Stimulated activated CD4-positive, alpha-beta T cell treated with anti-CD3 and anti-CD28 coated beads, Interleukin-12 subunit alpha, Interleukin-12 subunit beta, amount 100 ng/mL, for 24 hours (primary cell): ENCODE measurements around the gene KCNJ6.

ENCODE experiments used
- DNase-seq, 2 experiments: peaks; one replicate each; pipeline ENCODE4 v3.0.0-alpha.2; 2020; ENCODE audit warnings: low read depth in 2 of 2

Gene KCNJ6

GRCh38 chr21:37905291-37905690 lies 11.0 kb downstream of the KCNJ6 start:
- DNase-seq = no peak

GRCh38 chr21:37904856-37905255 lies 11.4 kb downstream of the KCNJ6 start:
- no peak for DNase-seq

DNA sequence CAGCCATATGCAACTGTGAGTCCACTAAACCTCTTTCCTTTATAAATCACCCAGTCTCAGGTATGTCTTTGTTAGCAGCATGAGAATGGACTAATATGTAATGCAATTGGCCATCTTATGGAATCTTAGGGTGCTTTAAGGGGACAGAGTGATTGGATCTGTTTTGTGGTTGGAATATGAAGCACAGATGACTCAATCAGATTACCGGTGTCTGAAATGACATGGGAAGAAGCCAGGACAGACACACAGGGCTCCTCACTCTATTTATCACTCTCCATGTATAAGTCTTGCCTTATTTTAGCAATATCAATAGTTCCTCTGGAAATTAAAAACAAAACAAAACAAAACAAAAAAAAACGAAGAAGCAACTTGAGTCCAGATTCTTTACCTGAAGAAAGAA lies 12.9 kb downstream of the KCNJ6 start:
- DNase-seq = no peak

DNA sequence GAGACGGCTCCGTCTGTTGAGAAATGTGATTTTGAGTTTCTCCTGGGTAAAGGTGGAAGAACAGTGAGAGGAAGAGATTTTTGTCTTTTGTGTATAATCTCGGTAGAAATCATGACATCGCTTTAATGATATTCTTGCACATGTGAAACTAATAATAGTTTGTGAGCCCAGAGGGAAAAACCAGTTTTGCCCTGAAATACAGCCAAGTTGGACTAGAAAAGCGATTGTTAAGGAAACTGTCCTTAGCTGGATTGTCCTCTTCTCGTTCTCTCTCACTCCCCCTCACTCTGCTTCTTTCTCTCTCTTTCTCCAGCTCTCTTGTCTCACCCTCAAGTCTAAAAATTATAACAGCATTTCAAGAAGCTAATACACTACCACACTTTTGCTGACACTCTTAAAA lies 17.1 kb downstream of the KCNJ6 start:
- DNase-seq = no peak

- no peak for DNase-seq
Measured at GRCh38 chr21:37896788-37897187, 19.5 kb downstream of the KCNJ6 start.

- no peak for DNase-seq
Measured at GRCh38 chr21:37891972-37892371, 24.3 kb downstream of the KCNJ6 start.

DNA sequence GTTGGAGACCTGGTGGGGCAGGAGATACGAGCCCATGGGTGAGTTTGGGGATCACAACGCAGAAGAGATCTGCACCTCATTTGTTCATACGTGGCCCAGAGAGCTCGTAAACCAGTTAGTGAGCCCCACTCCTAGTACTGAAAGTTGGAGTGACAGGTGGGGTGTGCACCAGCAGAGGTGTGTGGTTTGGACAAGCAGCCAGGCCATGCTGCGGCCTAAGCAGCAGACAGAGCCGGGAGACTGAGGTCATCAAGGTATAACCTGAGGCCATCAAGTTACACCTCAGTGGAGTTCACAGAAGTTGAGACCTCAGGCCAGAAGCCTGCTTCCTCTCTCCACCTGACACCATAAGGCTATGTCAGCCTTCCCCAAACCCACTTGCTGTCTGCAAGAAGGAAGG lies 27.6 kb downstream of the KCNJ6 start:
- DNase-seq = no peak

- no peak for DNase-seq
Measured at GRCh38 chr21:37886726-37887299, 29.4 kb downstream of the KCNJ6 start.

GRCh38 chr21:37886120-37886519 lies 30.1 kb downstream of the KCNJ6 start:
- no peak for DNase-seq

DNA sequence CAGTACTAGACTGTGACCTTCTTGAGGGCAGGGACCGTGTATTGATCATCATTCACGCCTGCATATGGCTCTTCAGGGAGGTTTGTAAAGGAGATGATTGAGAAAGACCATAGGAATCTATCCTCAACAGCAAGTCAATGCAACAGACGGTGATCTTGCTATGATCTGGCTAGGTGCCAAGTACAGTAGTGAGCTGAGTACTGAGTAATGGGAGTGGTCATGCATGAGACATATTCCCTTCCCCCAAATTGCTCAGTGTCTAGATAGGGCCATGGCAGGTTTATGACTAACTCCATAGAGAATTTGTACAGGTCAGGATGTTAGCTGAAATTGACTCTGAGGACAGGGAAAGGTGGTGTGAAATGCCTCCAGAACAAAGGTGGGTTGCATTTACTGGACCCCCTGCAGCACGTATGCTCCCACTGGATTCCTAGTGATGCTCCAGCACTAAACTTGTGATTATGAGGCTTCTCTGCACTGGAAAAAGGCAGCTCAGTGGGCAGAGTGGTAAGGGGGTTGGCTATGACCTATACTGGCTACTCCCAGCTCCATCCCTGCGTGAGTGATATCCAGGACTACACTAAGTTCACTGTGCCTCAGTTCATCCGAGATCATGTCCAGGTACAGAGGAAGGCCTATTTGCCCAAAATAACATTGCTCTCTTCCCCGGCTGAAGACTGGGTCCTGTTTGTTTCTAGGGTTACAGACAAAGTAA lies 37.2 kb downstream of the KCNJ6 start:
- no peak for DNase-seq

GRCh38 chr21:37877888-37878684 lies 38.2 kb downstream of the KCNJ6 start:
- no peak for DNase-seq

DNA sequence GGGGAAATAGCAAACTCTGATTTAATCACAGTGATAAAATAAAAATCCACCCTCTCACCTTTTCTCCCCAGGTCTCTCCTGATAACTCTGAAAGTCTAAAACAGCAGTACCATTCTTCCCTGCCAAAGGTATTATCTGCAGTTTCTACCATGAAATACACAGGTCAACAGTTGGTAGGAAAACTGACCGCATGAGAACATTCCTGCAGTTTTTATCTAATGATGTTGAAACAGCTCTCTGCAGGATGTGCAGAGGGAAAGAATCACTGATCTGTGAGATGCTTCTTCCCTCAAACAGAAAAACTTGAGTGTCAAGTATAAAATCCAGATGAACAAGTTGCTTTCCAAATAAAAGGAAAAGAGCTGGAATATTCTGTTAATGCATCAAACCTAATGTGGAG lies 39.1 kb downstream of the KCNJ6 start:
- DNase-seq = no peak

DNA sequence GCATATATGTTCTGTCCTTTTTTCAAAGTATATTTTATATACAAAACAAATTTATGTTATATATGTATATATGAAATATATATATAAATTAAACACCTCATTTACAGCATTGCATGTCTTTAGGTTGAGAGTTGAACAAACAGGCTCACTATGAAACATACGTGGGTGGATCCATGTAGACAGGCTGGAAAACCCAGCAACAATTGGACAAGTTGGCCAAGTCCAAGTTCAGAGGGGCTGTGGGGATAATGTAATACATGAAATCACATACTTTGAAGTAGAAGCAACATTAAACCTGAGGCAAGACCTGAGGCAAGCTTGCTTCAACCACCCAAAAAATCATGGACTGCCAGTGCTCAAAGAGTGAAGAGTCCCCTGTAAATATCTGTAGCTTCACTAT lies 39.7 kb downstream of the KCNJ6 start:
- DNase-seq = no peak

DNA sequence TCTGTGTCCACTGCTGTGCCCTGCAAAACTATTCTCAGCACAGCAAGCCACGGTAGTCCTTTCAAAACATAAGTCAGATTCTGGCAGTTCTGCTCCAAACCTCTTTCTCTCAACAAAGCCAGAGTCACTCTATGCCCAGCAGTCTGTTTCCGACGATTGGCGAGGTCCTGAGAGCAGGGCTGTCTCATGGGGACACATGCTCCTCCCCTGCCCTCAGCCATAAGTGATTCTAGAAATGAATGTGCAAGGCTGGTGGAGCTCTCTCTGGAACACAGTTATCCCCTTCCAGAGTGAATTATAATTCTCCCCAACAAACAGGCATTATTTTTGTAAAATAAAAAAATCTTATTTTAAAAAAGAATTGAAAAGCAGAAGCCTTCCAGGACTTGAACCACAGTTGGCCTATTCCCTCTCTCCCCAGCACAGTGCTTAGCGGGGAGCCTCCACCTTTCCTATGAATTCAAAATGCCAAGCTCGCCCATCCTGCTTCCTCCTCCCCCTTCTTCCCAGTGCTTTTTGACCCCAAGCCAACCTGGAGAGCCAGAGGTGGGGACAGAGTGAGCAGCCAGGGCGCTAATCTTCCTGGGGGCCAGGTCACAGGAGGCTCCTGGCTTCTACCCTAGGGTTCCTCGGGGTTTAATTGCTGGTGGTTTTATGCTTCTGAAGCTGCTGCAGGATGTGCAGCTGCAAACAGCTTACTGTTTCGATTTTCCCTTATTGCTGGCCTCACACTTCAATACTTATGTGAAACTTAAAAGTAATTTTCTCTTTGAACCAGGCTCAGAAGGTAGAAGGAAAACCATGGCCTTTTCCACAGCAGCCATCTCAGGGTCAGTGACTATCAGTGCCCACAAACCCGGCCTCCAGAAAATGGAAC lies 41.1 kb downstream of the KCNJ6 start:
- no peak for DNase-seq

DNA sequence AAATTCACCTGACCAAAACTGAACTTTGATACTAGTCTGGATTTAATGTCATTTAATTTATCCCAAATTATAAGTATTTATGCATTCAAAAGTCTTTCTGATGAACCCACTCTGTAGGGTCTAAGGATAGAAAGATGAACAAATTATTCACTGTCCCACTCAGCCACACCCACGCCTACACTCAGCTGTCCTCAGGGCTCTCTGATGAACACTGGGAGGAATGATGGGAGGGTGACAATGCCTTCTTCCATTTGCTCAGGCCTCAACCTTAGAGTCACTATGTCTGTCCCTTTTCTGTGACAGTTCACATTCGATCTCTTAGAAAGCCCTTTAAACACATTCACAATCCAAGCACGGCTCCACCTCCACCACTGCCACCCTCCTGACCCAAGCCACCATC lies 41.8 kb downstream of the KCNJ6 start:
- no peak for DNase-seq

GRCh38 chr21:37873655-37874054 lies 42.6 kb downstream of the KCNJ6 start:
- no peak for DNase-seq

DNA sequence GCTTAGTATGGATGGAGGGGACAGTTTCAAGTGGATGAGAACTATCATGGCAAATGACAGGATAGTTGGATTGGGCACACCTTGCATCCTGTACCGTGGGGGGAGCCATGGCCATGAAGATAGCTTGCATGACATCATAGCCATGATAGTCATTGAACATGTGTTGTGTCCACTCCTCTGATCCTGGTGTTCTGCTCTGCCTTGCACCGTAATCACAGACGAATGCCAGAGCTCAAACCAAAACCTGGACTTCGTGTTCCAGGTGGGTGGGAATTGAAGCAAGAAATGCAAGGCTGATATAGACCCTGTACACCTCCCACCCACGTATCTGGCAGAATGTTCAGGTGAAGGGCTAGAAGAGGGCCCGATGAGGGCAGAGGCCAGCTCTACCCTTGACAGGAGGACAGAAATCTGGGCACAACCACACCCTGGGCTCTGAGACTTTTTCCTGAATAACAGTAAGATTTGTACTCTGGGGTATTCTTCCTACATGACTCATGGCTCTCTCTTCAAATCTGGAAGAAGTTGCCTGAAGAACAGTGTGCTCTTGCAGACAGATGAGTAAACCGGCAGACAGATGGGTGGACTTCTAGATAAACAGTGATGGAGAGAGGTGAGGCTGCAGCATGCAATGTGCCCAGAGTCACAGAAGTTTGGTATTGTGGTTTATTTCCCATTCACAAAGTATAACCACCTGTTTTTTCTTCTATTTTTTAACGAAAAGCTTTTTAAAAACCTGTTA lies 45.0 kb downstream of the KCNJ6 start:
- DNase-seq = no peak

DNA sequence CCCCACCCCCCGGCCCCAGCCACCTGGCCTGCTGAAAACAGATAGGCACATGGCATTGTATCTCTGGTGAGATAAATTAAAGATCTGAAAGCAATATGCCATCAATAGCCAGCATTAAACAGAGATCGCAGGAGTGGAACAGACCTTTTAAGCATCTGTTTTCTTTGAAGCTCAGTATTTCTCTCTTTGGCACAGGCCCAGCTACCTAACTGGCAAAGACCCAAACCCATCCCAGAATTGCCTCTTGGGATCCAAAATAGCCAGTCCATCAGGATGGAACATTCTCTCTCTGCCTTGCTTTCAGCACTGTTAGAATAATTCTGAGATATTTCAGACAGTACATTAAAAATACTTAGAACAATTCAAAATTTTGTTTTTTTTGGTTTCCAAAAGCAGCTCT lies 46.0 kb downstream of the KCNJ6 start:
- no peak for DNase-seq

- no peak for DNase-seq
Measured at GRCh38 chr21:37869661-37870060, 46.6 kb downstream of the KCNJ6 start.

GRCh38 chr21:37868446-37869295 lies 47.6 kb downstream of the KCNJ6 start:
- no peak for DNase-seq
